Chondrocyte (in vitro differentiated cells): Measurements from ENCODE around the gene HYAL2. TPM values are rescaled to one million over a fixed set of nuclear protein-coding genes. Genes with fewer than 3 reads are reported as not detected.

Source experiments
- DNase-seq: peaks from one replicate; pipeline ENCODE4 v3.0.0; 2021; ENCODE audit warnings: mixed read lengths, low spot score
- H3K27ac Mint-ChIP-seq: one replicate; pipeline ENCODE4 v1.8.0; 2021; ENCODE audit warnings: mild to moderate bottlenecking, moderate library complexity, mixed read lengths; ENCODE audit not compliant: unreplicated experiment
- H3K27me3 Mint-ChIP-seq: 2 replicates; pipeline ENCODE4 v1.8.0; 2021; ENCODE audit warnings: low read depth, mixed read lengths
- H3K36me3 Mint-ChIP-seq: 2 replicates; pipeline ENCODE4 v1.8.0; 2021; ENCODE audit warnings: low read depth, mixed read lengths
- H3K4me1 Mint-ChIP-seq: 2 replicates; pipeline ENCODE4 v1.8.0; 2021; ENCODE audit warnings: low read depth, mild to moderate bottlenecking, mixed read lengths
- H3K4me3 Mint-ChIP-seq: one replicate; pipeline ENCODE4 v1.8.0; 2021; ENCODE audit warnings: mild to moderate bottlenecking, moderate library complexity, mixed read lengths; ENCODE audit not compliant: unreplicated experiment
- H3K9me3 Mint-ChIP-seq: 2 replicates; pipeline ENCODE4 v1.8.0; 2021; ENCODE audit warnings: low read depth, mixed read lengths
- CTCF ChIP-seq: fragments of 200-600 bp; sonication (generic); IDR thresholded peaks from 2 replicates; pipeline ENCODE4 v1.5.0; 2021; ENCODE audit warnings: antibody characterized with exemption, mild to moderate bottlenecking, moderate library complexity
- total RNA-seq: library from RNA; stranded (reverse); gene quantifications from 3 replicates; pipeline ENCODE4 v1.2.1, GENCODE V29; 2021

HYAL2 gene
- total RNA-seq, 1 donor from 2014 or later: 31.3 TPM

- no peaks in the 10 kb centered on the region for H3K36me3 Mint-ChIP-seq
- H3K27me3 Mint-ChIP-seq: no peaks in the 10 kb centered on the region
- TF ChIP-seq CTCF: no peak
- H3K4me1 Mint-ChIP-seq: peaks cover 24% of the 10 kb centered on the region
- no peak for DNase-seq
- H3K9me3 Mint-ChIP-seq: no peaks in the 10 kb centered on the region
- peak overlapping the region; percentile 97 for H3K27ac Mint-ChIP-seq
- peak overlapping the region; percentile 98 for H3K4me3 Mint-ChIP-seq
Observed at GRCh38 chr3:50300681-50301254, 21.8 kb downstream of the HYAL2 start.

DNA sequence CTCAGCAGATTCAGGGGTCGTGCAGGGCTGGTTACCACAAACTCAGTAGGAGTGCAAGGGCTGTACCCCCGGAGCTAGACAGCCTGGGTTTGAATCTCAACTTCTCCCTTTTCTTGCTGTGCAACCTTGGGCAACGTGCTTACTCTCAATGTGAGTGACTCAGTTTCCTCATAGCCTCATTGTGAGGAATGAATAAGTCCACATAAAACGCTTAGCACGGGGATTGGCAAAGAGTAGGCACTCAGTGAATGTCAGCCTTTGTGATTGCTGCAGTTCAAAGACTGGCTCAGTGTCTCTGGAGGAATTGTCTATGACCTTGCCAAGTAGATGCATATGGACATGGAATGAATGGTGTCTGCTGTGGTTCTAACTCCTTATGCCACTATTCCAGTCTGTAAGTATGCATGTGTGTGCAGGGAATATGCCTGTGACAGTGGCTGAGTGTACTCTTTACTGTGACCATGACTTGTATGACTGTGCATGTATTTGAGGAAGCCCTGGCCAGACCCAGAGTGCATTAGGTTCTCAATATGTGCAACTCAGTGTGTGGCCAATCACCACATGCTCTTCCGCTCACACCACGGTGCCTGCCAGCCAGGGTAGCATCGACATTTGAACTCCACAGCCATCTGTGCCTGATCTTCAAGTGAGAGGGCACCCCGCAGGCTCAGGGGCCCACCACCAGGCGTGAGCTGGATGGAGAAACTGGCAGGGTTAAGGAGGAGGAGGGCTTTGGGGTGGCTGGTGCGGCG lies 22.4 kb downstream of the HYAL2 start:
- Mint-ChIP-seq H3K27ac (peak overlapping the region; percentile 97), H3K4me3 (peak overlapping the region; percentile 98), H3K9me3 (no peaks in the 10 kb centered on the region), H3K4me1 (peaks cover 24% of the 10 kb centered on the region), H3K36me3 (no peaks in the 10 kb centered on the region), H3K27me3 (no peaks in the 10 kb centered on the region)
- TF ChIP-seq CTCF: no peak
- DNase-seq: no peak

- Mint-ChIP-seq H3K27me3 (no peaks in the 10 kb centered on the region), H3K4me3 (peak overlapping the region; percentile 98), H3K27ac (peak overlapping the region; percentile 97), H3K9me3 (no peaks in the 10 kb centered on the region), H3K36me3 (no peaks in the 10 kb centered on the region), H3K4me1 (peaks cover 24% of the 10 kb centered on the region)
- DNase-seq: no peak
- TF ChIP-seq CTCF: no peak
Observed at GRCh38 chr3:50299638-50299928, 23.0 kb downstream of the HYAL2 start.

- Mint-ChIP-seq H3K27ac (peak within 1 kb of the TSS; percentile 97), H3K4me1 (peaks cover 24% of the 10 kb centered on the region), H3K9me3 (no peaks in the 10 kb centered on the region), H3K36me3 (no peaks in the 10 kb centered on the region), H3K27me3 (no peaks in the 10 kb centered on the region), H3K4me3 (peak within 1 kb of the TSS; percentile 98)
- TF ChIP-seq CTCF: peak; percentile 65
- peak; percentile 99 for DNase-seq
Observed at GRCh38 chr3:50298836-50299637, 23.5 kb downstream of the HYAL2 start, which contains the start of the genes HYAL3 and NAA80. TSS of gene HYAL3 (minus strand) at chr3:50299405. CDS start at chr3:50295602, 3,803 bp downstream. TSS of gene NAA80 (minus strand) at chr3:50299405. CDS start at chr3:50297463, 1,942 bp downstream.
